Activated naive CD8-positive, alpha-beta T cell treated with anti-CD3 and anti-CD28 coated beads, Interleukin-2, amount 10 ng/mL, durations not matched to agents 7 days and 5 days (primary cell): ENCODE measurements around the gene PUM2. TPM values are rescaled to one million over a fixed set of nuclear protein-coding genes. Genes with fewer than 3 reads are reported as not detected.

Experiments used
- ATAC-seq: fragments of 150-1000 bp; cut with Tn5 transposase; one replicate; pipeline ENCODE4 v1.10.0; 2021; ENCODE audit warnings: low read depth, moderate library complexity
- POLR2A ChIA-PET: fragments of 350-600 bp; sonication (Branson Sonifier 250); formaldehyde crosslinking; loops from one replicate; lab custom pipeline; 2021; ENCODE audit warnings: antibody characterized with exemption; lab: Charles Lee
- DNase-seq: peaks from one replicate; pipeline ENCODE4 v3.0.0; 2021
- H3K27ac Mint-ChIP-seq: one replicate; pipeline ENCODE4 v1.8.0; 2022; ENCODE audit warnings: mild to moderate bottlenecking, mixed read lengths
- H3K27me3 Mint-ChIP-seq: one replicate; pipeline ENCODE4 v1.8.0; 2022; ENCODE audit warnings: mild to moderate bottlenecking, moderate library complexity, mixed read lengths
- H3K36me3 Mint-ChIP-seq: one replicate; pipeline ENCODE4 v1.8.0; 2021; ENCODE audit warnings: mild to moderate bottlenecking, mixed read lengths
- H3K4me1 Mint-ChIP-seq: one replicate; pipeline ENCODE4 v1.8.0; 2021; ENCODE audit warnings: mixed read lengths
- H3K4me3 Mint-ChIP-seq: one replicate; pipeline ENCODE4 v1.8.0; 2022; ENCODE audit warnings: mild to moderate bottlenecking, moderate library complexity, mixed read lengths
- H3K9me3 Mint-ChIP-seq: one replicate; pipeline ENCODE4 v1.8.0; 2021; ENCODE audit warnings: mixed read lengths
- total RNA-seq, 2 experiments: library from RNA; stranded (reverse); gene quantifications; one replicate each; pipeline ENCODE4 v1.2.3, GENCODE V29; 2021

The PUM2 gene
- total RNA-seq, 2 experiments from 2014 or later: 133 to 134 TPM

GRCh38 chr2:20314562-20315501 is 35.8 kb downstream of the PUM2 start:
- Mint-ChIP-seq H3K36me3 (peaks cover 31% of the 10 kb centered on the region), H3K4me1 (peaks cover 15% of the 10 kb centered on the region), H3K4me3 (no peak overlapping the region), H3K9me3 (no peaks in the 10 kb centered on the region), H3K27me3 (no peaks in the 10 kb centered on the region), H3K27ac (no peak overlapping the region)
- ATAC-seq (no peak), DNase-seq (no peak)
- POLR2A ChIA-PET: interaction anchor here (0.7 kb wide), 2 partner anchors 13 to 32 kb away, joined by 3 to 4 read pairs; no protein-coding TSS in a partner anchor

DNA sequence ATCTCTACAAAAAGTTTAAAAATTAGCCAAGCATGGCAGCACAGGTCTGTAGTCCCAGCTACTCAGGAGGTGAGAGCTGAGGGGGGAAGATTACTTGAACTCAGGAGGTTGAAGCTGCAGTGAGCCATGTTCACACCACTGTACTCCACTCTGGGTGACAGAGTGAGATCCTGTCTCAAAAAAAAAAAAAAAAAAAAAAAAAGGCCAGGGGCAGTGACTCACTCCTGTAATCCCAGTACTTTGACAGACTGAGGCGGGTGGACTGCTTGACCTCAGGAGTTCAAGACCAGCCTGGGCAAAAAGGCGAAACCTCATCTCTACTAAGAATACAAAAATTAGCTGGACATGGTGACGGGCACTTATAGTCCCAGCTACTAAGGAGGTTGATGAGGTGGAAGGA is 37.0 kb downstream of the PUM2 start:
- Mint-ChIP-seq H3K4me3 (no peak overlapping the region), H3K27ac (no peak overlapping the region), H3K27me3 (no peaks in the 10 kb centered on the region), H3K9me3 (no peaks in the 10 kb centered on the region), H3K36me3 (peaks cover 26% of the 10 kb centered on the region), H3K4me1 (peaks cover 9% of the 10 kb centered on the region)
- POLR2A ChIA-PET: no interaction called here
- DNase-seq: no peak
- ATAC-seq: no peak

DNA sequence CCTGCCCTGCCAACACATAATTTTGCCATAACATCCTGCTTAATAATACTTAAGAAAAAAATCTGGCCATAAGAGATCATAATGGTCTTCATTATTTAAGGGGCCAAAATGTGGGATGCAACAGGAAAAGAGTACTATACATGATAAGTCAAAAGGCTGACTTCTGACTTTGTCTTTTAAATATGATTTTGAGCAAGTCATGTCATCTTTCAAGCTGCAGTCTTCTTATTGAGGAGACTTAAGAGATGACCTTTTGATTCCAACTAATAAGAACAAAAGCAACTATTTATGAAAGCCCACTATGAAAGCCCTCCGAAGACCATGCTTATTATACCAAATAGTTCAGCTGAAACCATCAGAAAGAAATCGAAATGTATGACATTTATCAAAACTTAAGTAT is 41.6 kb downstream of the PUM2 start:
- no peak for DNase-seq
- POLR2A ChIA-PET: interaction anchor here (0.8 to 1.1 kb wide), 2 partner anchors 11 to 78 kb away, joined by 3 read pairs; no protein-coding TSS in a partner anchor
- Mint-ChIP-seq H3K36me3 (peaks cover 27% of the 10 kb centered on the region), H3K27ac (no peak overlapping the region), H3K9me3 (no peaks in the 10 kb centered on the region), H3K27me3 (no peaks in the 10 kb centered on the region), H3K4me1 (peaks cover 4% of the 10 kb centered on the region), H3K4me3 (no peak overlapping the region)
- no peak for ATAC-seq

GRCh38 chr2:20307311-20307710 is 43.3 kb downstream of the PUM2 start:
- Mint-ChIP-seq H3K4me1 (peaks cover 5% of the 10 kb centered on the region), H3K36me3 (peaks cover 26% of the 10 kb centered on the region), H3K27me3 (no peaks in the 10 kb centered on the region), H3K27ac (no peak overlapping the region), H3K9me3 (no peaks in the 10 kb centered on the region), H3K4me3 (no peak overlapping the region)
- ATAC-seq (no peak), DNase-seq (no peak)
- POLR2A ChIA-PET: no interaction called here

- peaks cover 5% of the 10 kb centered on the region for H3K4me1 Mint-ChIP-seq
- no peaks in the 10 kb centered on the region for H3K9me3 Mint-ChIP-seq
- no peak overlapping the region for H3K27ac Mint-ChIP-seq
- ATAC-seq: no peak
- POLR2A ChIA-PET: no interaction called here
- no peaks in the 10 kb centered on the region for H3K27me3 Mint-ChIP-seq
- no peak for DNase-seq
- H3K4me3 Mint-ChIP-seq: no peak overlapping the region
- peaks cover 26% of the 10 kb centered on the region for H3K36me3 Mint-ChIP-seq
These were observed 46.2 kb downstream of the PUM2 start for GRCh38 chr2:20304411-20304810.

GRCh38 chr2:20303966-20304365 is 46.7 kb downstream of the PUM2 start:
- ATAC-seq (no peak), DNase-seq (no peak)
- H3K9me3 Mint-ChIP-seq: no peaks in the 10 kb centered on the region
- peaks cover 3% of the 10 kb centered on the region for H3K4me1 Mint-ChIP-seq
- no peak overlapping the region for H3K4me3 Mint-ChIP-seq
- H3K27me3 Mint-ChIP-seq: no peaks in the 10 kb centered on the region
- peaks cover 25% of the 10 kb centered on the region for H3K36me3 Mint-ChIP-seq
- H3K27ac Mint-ChIP-seq: no peak overlapping the region
- POLR2A ChIA-PET: no interaction called here

DNA sequence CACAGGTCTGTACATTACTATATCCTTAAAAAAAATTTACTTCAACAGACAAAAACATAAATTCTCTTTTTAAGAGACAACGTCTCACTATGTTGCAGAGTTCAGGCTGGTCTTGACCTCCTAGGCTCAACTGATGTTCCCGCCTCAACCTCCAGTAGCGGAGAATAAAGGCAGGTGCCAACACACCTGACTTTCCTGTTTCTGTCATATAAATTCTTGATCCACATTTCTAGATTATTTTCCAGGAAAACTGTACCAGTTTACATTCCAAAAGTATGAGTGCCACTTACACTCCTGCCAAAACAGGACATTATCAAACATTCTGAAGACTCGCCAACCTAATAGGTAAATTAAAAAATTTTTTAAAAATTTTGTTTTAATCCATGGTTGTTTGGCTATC is 48.6 kb downstream of the PUM2 start:
- H3K36me3 Mint-ChIP-seq: peaks cover 18% of the 10 kb centered on the region
- H3K4me1 Mint-ChIP-seq: peaks cover 6% of the 10 kb centered on the region
- POLR2A ChIA-PET: no interaction called here
- H3K9me3 Mint-ChIP-seq: no peaks in the 10 kb centered on the region
- H3K4me3 Mint-ChIP-seq: no peak overlapping the region
- no peak for ATAC-seq
- DNase-seq: no peak
- no peak overlapping the region for H3K27ac Mint-ChIP-seq
- H3K27me3 Mint-ChIP-seq: no peaks in the 10 kb centered on the region

DNA sequence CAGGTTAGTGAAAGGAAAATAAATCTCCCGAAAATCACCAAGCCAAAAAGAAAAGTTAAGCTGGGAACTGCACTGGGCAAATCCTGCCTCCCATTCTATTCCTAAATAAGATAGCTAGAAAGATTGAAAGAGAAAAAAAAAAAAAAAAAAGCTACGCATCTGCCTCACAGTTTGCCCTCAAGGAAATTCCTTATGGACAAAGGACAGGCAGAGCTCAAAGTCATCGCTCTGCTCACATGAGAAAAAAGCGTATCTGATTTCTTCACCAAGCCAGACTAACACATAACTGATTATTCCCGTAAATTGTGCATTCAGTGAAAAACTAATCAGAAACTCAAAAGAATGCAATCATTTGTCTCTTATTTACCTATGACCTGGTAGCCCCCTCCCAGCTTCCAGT is 50.0 kb downstream of the PUM2 start:
- ATAC-seq: no peak
- Mint-ChIP-seq H3K4me3 (no peak overlapping the region), H3K27ac (no peak overlapping the region), H3K9me3 (no peaks in the 10 kb centered on the region), H3K4me1 (peaks cover 10% of the 10 kb centered on the region), H3K27me3 (no peaks in the 10 kb centered on the region), H3K36me3 (peaks cover 16% of the 10 kb centered on the region)
- POLR2A ChIA-PET: interaction anchor here (0.7 kb wide), 1 partner anchor 21 kb away, joined by 4 read pairs; no protein-coding TSS in a partner anchor
- no peak for DNase-seq

DNA sequence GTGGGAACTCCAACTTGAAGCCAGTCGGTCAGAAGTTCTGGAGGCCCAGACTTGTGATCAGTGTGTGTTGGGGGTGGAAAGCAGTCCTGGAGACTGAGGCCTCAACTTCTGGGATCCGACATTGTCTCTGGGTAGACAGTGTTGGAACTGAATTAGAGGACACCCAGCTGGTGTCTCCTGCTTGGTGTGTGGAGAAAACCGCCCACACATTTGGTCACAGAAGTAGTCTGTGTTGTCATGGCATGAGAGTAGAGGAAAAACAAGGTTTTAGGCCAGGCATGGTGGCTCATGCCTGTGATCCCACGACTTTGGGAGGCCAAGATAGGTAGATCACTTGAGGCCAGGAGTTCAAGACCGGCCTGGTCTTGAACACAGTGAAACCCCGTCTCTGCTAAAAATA is 51.5 kb downstream of the PUM2 start:
- peaks cover 15% of the 10 kb centered on the region for H3K36me3 Mint-ChIP-seq
- POLR2A ChIA-PET: no interaction called here

DNA sequence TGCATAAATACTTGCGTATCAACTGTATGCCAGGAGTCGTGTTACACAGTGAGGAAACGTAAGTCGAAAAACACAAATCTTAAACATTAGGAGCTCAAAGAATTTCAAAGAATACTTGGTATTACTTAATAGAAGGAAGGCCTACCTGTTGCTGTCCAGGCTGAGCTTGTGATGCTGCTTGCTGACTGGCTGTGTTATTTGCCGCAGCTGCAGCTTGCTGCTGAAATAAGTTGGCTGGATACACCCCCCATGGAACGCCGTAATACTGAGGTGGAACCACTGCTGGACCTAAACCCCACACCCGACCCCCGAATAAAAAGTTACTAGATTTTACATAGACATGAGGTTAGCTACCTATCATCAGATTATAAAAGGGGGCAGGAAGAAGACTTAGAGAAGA is 56.4 kb downstream of the PUM2 start:
- POLR2A ChIA-PET: no interaction called here
- no peaks in the 10 kb centered on the region for H3K9me3 Mint-ChIP-seq
- H3K36me3 Mint-ChIP-seq: peaks cover 11% of the 10 kb centered on the region
- ATAC-seq (no peak), DNase-seq (no peak)
- peaks cover 10% of the 10 kb centered on the region for H3K4me1 Mint-ChIP-seq
- H3K27me3 Mint-ChIP-seq: no peaks in the 10 kb centered on the region
- no peak overlapping the region for H3K4me3 Mint-ChIP-seq
- no peak overlapping the region for H3K27ac Mint-ChIP-seq

More for the DNA sequence above, 51.5 kb downstream of the PUM2 start:
- H3K27me3 Mint-ChIP-seq: no peaks in the 10 kb centered on the region
- peaks cover 10% of the 10 kb centered on the region for H3K4me1 Mint-ChIP-seq
- H3K4me3 Mint-ChIP-seq: no peak overlapping the region
- no peaks in the 10 kb centered on the region for H3K9me3 Mint-ChIP-seq
- ATAC-seq: no peak
- H3K27ac Mint-ChIP-seq: no peak overlapping the region
- no peak for DNase-seq

- POLR2A ChIA-PET: no interaction called here
- Mint-ChIP-seq H3K27me3 (no peaks in the 10 kb centered on the region), H3K4me1 (peaks cover 12% of the 10 kb centered on the region), H3K4me3 (no peak overlapping the region), H3K36me3 (peaks cover 11% of the 10 kb centered on the region), H3K9me3 (no peaks in the 10 kb centered on the region), H3K27ac (no peak overlapping the region)
- ATAC-seq (no peak), DNase-seq (no peak)
These were observed 57.7 kb downstream of the PUM2 start for GRCh38 chr2:20292984-20293383.

GRCh38 chr2:20291846-20292408 is 58.7 kb downstream of the PUM2 start:
- H3K27me3 Mint-ChIP-seq: no peaks in the 10 kb centered on the region
- DNase-seq: no peak
- peaks cover 11% of the 10 kb centered on the region for H3K4me1 Mint-ChIP-seq
- no peak for ATAC-seq
- H3K36me3 Mint-ChIP-seq: peaks cover 9% of the 10 kb centered on the region
- POLR2A ChIA-PET: no interaction called here
- H3K27ac Mint-ChIP-seq: no peak overlapping the region
- no peak overlapping the region for H3K4me3 Mint-ChIP-seq
- no peaks in the 10 kb centered on the region for H3K9me3 Mint-ChIP-seq

DNA sequence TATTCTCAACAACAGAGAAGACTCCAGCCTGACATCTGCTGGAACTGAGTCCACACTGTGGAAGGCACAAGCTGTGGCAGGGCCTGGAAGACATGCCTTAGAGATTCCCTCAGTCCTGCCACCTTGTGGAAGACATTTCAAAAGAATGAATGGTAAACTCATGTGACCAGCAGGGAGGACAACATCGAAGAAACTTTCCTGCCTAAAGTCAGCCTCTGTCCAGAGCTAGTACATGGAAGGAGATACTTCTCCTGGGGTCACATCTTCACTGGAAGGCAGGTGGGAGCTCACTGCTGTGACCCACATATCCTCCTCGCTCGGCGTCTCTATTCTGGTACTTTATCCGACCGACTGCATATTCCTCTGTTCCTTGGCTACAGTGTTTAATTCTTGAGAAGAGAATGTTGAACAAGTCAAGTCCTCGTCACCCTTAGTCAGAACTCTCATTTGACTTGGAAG is 59.5 kb downstream of the PUM2 start:
- H3K9me3 Mint-ChIP-seq: no peaks in the 10 kb centered on the region
- ATAC-seq (no peak), DNase-seq (no peak)
- H3K27me3 Mint-ChIP-seq: no peaks in the 10 kb centered on the region
- H3K4me3 Mint-ChIP-seq: no peak overlapping the region
- H3K4me1 Mint-ChIP-seq: peaks cover 8% of the 10 kb centered on the region
- no peak overlapping the region for H3K27ac Mint-ChIP-seq
- peaks cover 5% of the 10 kb centered on the region for H3K36me3 Mint-ChIP-seq
- POLR2A ChIA-PET: no interaction called here
